OCI-LY7 (cell line): ENCODE data around the gene TRIM72. TPM values are rescaled to one million over a fixed set of nuclear protein-coding genes. Genes with fewer than 3 reads are reported as not detected.

ENCODE experiments used
- BruUV-seq: library from RNA; stranded (reverse); fragments of 400-500 nt; replicated peaks from 2 replicates; lab custom pipeline; 2021; lab: Mats Ljungman, UMichigan
- CTCF ChIA-PET: fragments of 300-600 bp; sonication (Branson Sonifier 250); formaldehyde crosslinking; loops from one replicate; lab custom pipeline; 2022; ENCODE audit warnings: antibody characterized with exemption; ENCODE audit not compliant: unreplicated experiment; lab: Charles Lee
- POLR2A ChIA-PET: fragments of 300-600 bp; sonication (Branson Sonifier 250); formaldehyde crosslinking; loops from one replicate; lab custom pipeline; 2022; ENCODE audit warnings: antibody characterized with exemption; lab: Charles Lee
- DNase-seq: peaks from one replicate; pipeline ENCODE4 v3.0.0-alpha.2; 2015; ENCODE audit warnings: low spot score
- H2AFZ ChIP-seq: fragments of 200-600 bp; sonication (generic), shearing (Covaris generic); 2 replicates; pipeline ENCODE4 v1.6.1; 2014; ENCODE audit warnings: mild to moderate bottlenecking, antibody characterized with exemption, low read length, moderate library complexity
- H3K27ac ChIP-seq: fragments of 200-600 bp; sonication (generic); 2 replicates; pipeline ENCODE4 v1.5.1; 2014; ENCODE audit warnings: mixed run types, low read depth, mild to moderate bottlenecking, moderate library complexity, low read length, inconsistent platforms; ENCODE audit not compliant: poor library complexity, severe bottlenecking
- H3K36me3 ChIP-seq: fragments of 200-600 bp; sonication (generic); 2 replicates; pipeline ENCODE4 v1.6.1; 2014; ENCODE audit warnings: mild to moderate bottlenecking, antibody characterized with exemption, low read length, moderate library complexity, mixed read lengths; ENCODE audit not compliant: insufficient read depth
- H3K4me1 ChIP-seq: fragments of 200-600 bp; sonication (generic); 2 replicates; pipeline ENCODE4 v1.5.1; 2014; ENCODE audit warnings: mild to moderate bottlenecking, low read length; ENCODE audit not compliant: insufficient read depth, poor library complexity, severe bottlenecking
- H3K4me2 ChIP-seq: fragments of 200-600 bp; sonication (generic); 2 replicates; pipeline ENCODE4 v1.6.1; 2014; ENCODE audit warnings: mild to moderate bottlenecking, low read length
- H3K4me3 ChIP-seq: fragments of 200-600 bp; sonication (generic); 2 replicates; pipeline ENCODE4 v1.5.1; 2014; ENCODE audit warnings: mild to moderate bottlenecking, low read depth, low read length; ENCODE audit not compliant: poor library complexity, severe bottlenecking
- H3K79me2 ChIP-seq: fragments of 200-600 bp; sonication (generic); 2 replicates; pipeline ENCODE4 v1.6.1; 2016; ENCODE audit warnings: low read depth, mild to moderate bottlenecking, low read length, moderate library complexity, mixed read lengths; ENCODE audit not compliant: insufficient read depth
- H3K9me2 ChIP-seq: fragments of 200-600 bp; sonication (generic); 2 replicates; pipeline ENCODE4 v1.6.1; 2016; ENCODE audit warnings: mild to moderate bottlenecking, low read length, mixed read lengths; ENCODE audit not compliant: insufficient read depth
- H3K9me3 ChIP-seq: fragments of 200-600 bp; sonication (generic); 2 replicates; pipeline ENCODE4 v1.6.1; 2014; ENCODE audit warnings: mild to moderate bottlenecking, mixed run types, low read length, mixed read lengths
- H4K20me1 ChIP-seq: fragments of 200-600 bp; sonication (generic); 2 replicates; pipeline ENCODE4 v1.6.1; 2014; ENCODE audit warnings: mild to moderate bottlenecking, antibody characterized with exemption, low read length, moderate library complexity, mixed read lengths; ENCODE audit not compliant: insufficient read depth
- CTCF ChIP-seq: fragments of 200-600 bp; sonication (generic); conservative IDR thresholded peaks from 2 replicates; pipeline ENCODE4 v1.5.1; 2014; ENCODE audit warnings: mild to moderate bottlenecking, antibody characterized with exemption, low read length, moderate library complexity, mixed read lengths
- EZH2phosphoT487 ChIP-seq: fragments of 200-600 bp; sonication (generic); IDR thresholded peaks from 2 replicates; pipeline ENCODE4 v1.6.1; 2018; ENCODE audit warnings: low read depth, borderline replicate concordance, mild to moderate bottlenecking, mixed run types, antibody characterized with exemption, low read length, moderate library complexity, mixed read lengths
- intact Hi-C: fragments of 100-400 bp; cut with micrococcal nuclease; formaldehyde crosslinking; loops from one replicate; pipeline ENCODE4 v1.10.0; 2022; ENCODE audit not compliant: unreplicated experiment
- total RNA-seq, 2 experiments: library from RNA; depleted of rRNA in 1 of 2; stranded (reverse); fragments of >200 nt in 1 of 2; shearing (Covaris generic) in 1 of 2; gene quantifications; 2 replicates each; pipeline ENCODE4 v1.2.3, GENCODE V29; 2014 to 2022

The TRIM72 gene
- total RNA-seq, 2 experiments from 2014 or later: 0.13 to 1.1 TPM

GRCh38 chr16:31179219-31179746 lies 34.6 kb upstream of the TRIM72 start:
- no peak for TF ChIP-seq EZH2phosphoT487
- TF ChIP-seq CTCF: no peak
- peaks cover 54% of the 10 kb centered on the region for H3K79me2 ChIP-seq
- ChIA-PET POLR2A (interaction anchor here (1.0 to 1.5 kb wide), 3 partner anchors 23 to 62 kb away, joined by 4 to 10 read pairs (median 6); partner anchors contain the start of genes KAT8 and PYCARD), CTCF (interaction anchor here (0.5 to 0.9 kb wide), 2 partner anchors 37 to 62 kb away, joined by 3 to 4 read pairs; partner anchors contain the start of gene KAT8)
- peak overlapping the region; percentile 80 for H3K4me2 ChIP-seq
- H3K9me3 ChIP-seq: no peaks in the 10 kb centered on the region
- H3K27ac ChIP-seq: peak overlapping the region; percentile 81
- H4K20me1 ChIP-seq: peaks cover 32% of the 10 kb centered on the region
- peak overlapping the region; percentile 42; the same call in 1 of the 2 replicates for H2AFZ ChIP-seq
- DNase-seq: no peak
- H3K4me3 ChIP-seq: peak overlapping the region; percentile 90
- TSS peak; percentile 95 for BruUV-seq
- H3K4me1 ChIP-seq: peaks cover 44% of the 10 kb centered on the region
- intact Hi-C loops: loop anchor here (1.0 kb wide), 1 partner anchor 37 kb away; no protein-coding TSS in a partner anchor
- H3K36me3 ChIP-seq: peaks cover 42% of the 10 kb centered on the region
- no peaks in the 10 kb centered on the region for H3K9me2 ChIP-seq

DNA sequence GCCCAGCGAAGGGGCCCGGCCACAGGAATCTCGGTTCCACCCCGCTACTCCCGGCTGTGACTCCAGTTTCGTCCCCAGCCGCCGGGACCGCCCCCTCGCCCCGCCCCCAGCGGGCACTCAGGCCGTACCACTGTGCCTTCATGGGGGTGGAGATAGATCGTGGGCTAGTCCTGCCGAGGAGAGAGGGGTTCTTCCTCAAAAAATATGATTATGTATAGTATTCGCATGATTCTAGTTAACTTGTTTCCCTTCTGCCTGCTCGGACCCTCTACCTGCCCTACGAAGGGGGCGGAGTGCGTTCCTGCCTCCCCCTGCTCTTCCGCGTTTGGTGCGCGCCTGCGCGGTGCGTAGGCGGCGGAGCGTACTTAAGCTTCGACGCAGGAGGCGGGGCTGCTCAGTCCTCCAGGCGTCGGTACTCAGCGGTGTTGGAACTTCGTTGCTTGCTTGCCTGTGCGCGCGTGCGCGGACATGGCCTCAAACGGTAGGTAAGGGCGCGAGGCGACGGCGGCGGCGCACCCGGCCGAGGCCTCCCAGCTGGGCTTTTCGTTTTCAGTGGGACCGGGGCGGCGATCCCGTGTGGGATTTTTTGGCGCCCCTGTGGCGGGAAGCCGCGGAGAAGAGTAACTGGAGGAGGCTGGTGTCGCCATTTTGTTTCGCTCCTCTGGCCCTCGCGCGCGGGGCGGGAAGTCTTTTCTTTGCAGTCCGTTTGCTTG lies 34.0 kb upstream of the TRIM72 start, which contains the start of gene FUS:
Gene FUS, plus strand, starts transcription at position 393 of the 713 bp plus-strand sequence. Its CDS starts 76 bp downstream, at position 469.
- H3K9me2 ChIP-seq: no peaks in the 10 kb centered on the region
- peaks cover 49% of the 10 kb centered on the region for H3K36me3 ChIP-seq
- H3K4me3 ChIP-seq: peak within 1 kb of the TSS; percentile 90
- H3K9me3 ChIP-seq: no peaks in the 10 kb centered on the region
- CTCF ChIA-PET: interaction anchor here (0.5 to 0.9 kb wide), 2 partner anchors 38 to 62 kb away, joined by 3 to 4 read pairs; partner anchors contain the start of gene KAT8
- H3K4me2 ChIP-seq: peak within 1 kb of the TSS; percentile 80
- TF ChIP-seq CTCF (no peak), EZH2phosphoT487 (no peak)
- H2AFZ ChIP-seq: peak within 1 kb of the TSS; percentile 42
- peak; percentile 93 for DNase-seq
- peaks cover 34% of the 10 kb centered on the region for H4K20me1 ChIP-seq
- H3K27ac ChIP-seq: peak within 1 kb of the TSS; percentile 81
- H3K4me1 ChIP-seq: peaks cover 44% of the 10 kb centered on the region
- intact Hi-C loops: loop anchor here (1.0 kb wide), 2 partner anchors 38 to 63 kb away; partner anchors contain the start of gene KAT8
- H3K79me2 ChIP-seq: peaks cover 60% of the 10 kb centered on the region
- BruUV-seq: no TSS peak
- POLR2A ChIA-PET: interaction anchor here (0.5 to 1.5 kb wide), 10 partner anchors 22 to 693 kb away, joined by 3 to 10 read pairs (median 3); partner anchors contain the start of genes KAT8 and PYCARD
